ENCODE measurements around the gene CLDN7.
A peak's percentile ranks its signal among the peaks of the same experiment; 100 is the strongest.

The CLDN7 gene

GRCh38 chr17:7262192-7262934, at the start of gene CLDN7:
TSS of gene CLDN7 (minus strand) at chr17:7262478. CDS start at chr17:7262043, 435 bp downstream.
- peak within 1 kb of the TSS; percentile 32 to 52 for H3K4me3 ChIP-seq
- H3K9me3 ChIP-seq = no peaks in the 10 kb centered on the region
- peaks cover 6 to 65% of the 10 kb centered on the region in 2 donors for H3K27me3 ChIP-seq
- no peak within 1 kb of the TSS for H3K27ac ChIP-seq
- DNase-seq = no peak
- TF ChIP-seq, protein P1, sequence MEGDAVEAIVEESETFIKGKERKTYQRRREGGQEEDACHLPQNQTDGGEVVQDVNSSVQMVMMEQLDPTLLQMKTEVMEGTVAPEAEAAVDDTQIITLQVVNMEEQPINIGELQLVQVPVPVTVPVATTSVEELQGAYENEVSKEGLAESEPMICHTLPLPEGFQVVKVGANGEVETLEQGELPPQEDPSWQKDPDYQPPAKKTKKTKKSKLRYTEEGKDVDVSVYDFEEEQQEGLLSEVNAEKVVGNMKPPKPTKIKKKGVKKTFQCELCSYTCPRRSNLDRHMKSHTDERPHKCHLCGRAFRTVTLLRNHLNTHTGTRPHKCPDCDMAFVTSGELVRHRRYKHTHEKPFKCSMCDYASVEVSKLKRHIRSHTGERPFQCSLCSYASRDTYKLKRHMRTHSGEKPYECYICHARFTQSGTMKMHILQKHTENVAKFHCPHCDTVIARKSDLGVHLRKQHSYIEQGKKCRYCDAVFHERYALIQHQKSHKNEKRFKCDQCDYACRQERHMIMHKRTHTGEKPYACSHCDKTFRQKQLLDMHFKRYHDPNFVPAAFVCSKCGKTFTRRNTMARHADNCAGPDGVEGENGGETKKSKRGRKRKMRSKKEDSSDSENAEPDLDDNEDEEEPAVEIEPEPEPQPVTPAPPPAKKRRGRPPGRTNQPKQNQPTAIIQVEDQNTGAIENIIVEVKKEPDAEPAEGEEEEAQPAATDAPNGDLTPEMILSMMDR (IDR thresholded peaks at IDR 0.05) = no peak
- intact Hi-C loops (cut with DNase I; ENCODE audit: low total_unique reads) = loop anchor here (5.0 kb wide), 1 partner anchor 40 kb away; no protein-coding TSS in a partner anchor
- peaks cover 9 to 29% (median 23%) of the 10 kb centered on the region in 3 donors for H3K36me3 ChIP-seq
- H3K4me1 ChIP-seq = peaks cover 0 to 38% (median 21%) of the 10 kb centered on the region in 4 donors

DNA sequence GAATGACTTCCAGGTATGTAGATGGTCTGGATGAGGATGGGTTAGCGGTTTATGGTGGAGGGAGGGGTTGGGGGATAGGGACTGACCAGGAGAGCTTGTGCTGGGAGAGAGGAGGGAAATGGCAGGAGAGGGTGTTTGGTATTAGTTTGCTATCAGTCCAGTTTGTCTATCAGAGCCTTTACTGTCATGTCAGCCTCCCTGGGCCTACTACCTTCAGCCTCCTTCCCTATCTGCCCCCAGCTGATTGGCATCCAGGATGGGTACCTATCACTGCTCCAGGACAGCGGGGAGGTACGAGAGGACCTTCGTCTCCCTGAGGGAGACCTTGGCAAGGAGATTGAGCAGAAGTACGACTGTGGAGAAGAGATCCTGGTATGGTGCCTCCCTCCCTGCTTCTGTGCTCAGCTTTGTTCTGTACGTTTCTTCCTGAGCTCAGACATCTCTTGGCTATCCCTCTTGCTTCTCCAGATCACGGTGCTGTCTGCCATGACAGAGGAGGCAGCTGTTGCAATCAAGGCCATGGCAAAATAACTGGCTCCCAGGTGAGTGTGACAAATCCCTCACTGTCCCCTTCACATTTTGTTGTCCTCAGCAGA, 48.9 kb upstream of the CLDN7 start:
- peaks cover 41 to 52% (median 47%) of the 10 kb centered on the region in 3 donors for H3K36me3 ChIP-seq
- no peak overlapping the region for H3K27ac ChIP-seq
- no peak for DNase-seq
- TF ChIP-seq, protein P1 (IDR thresholded peaks at IDR 0.05) = no peak
- H3K9me3 ChIP-seq = no peaks in the 10 kb centered on the region
- H3K4me3 ChIP-seq = no peak overlapping the region
- intact Hi-C loops (cut with DNase I; ENCODE audit: low total_unique reads) = no loop called here
- H3K4me1 ChIP-seq = peaks cover 0 to 63% (median 51%) of the 10 kb centered on the region in 4 donors
- no peaks in the 10 kb centered on the region for H3K27me3 ChIP-seq

DNA sequence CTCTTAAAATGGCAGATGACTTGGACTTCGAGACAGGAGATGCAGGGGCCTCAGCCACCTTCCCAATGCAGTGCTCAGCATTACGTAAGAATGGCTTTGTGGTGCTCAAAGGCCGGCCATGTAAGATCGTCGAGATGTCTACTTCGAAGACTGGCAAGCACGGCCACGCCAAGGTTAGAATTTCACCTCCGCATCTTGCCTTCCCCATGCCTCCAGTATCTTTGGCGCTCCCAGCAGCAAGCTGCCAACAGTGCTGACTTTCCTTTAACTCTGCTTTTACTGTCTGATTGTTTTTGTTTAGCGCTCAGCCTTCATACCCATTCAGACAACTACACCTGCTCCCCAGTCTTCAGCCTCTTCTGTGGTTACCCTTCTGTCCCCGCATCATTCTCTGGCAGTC, 47.4 kb upstream of the CLDN7 start:
- H3K36me3 ChIP-seq = peaks cover 41 to 52% (median 47%) of the 10 kb centered on the region in 3 donors
- no peaks in the 10 kb centered on the region for H3K27me3 ChIP-seq
- H3K4me3 ChIP-seq = peak overlapping the region in 1 of 2 donors; percentile 98
- DNase-seq = no peak
- peak overlapping the region in 1 of 2 donors; percentile 95 for H3K27ac ChIP-seq
- peaks cover 0 to 56% (median 45%) of the 10 kb centered on the region in 4 donors for H3K4me1 ChIP-seq
- no peaks in the 10 kb centered on the region for H3K9me3 ChIP-seq
- TF ChIP-seq, protein P1 (IDR thresholded peaks at IDR 0.05) = no peak
- intact Hi-C loops (cut with DNase I; ENCODE audit: low total_unique reads) = no loop called here

DNA sequence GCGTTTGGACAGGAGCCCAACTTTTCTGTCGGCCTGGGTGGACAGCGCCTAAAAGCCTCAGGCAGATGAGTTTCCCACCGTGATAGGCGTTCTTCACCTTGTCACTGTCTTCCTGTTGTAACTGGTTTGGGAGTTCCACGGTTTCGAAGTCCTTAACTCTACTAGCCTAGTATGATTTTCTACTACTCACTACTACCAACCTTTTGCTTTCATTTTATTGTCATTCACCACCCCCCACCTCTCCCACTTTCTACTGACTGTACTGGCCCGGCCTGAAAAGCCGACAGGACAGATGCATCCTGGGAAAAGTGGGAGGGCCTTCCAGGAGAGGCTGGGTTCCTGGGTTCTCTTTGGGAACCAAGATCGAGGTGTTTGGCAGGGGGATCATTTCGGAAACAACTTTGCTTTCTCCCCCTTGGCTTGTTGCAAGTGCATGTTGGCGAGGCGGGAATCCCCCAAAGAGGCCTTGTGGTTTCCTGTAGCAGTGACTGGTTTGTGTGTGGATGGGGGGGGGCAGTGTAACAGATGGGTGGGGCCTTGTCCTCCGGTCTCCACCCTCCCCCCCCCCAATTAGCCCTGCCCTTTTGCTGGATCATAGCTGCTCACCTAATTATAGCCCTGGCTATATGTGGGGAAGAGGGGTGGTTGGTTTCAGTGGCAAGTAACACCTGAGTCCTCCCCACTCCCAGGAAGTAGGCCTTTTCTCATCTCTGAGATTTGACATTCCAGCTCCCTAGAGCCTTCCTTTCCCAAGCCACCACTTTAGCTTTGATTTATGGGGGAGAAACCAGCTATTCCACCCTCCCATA, 46.6 kb upstream of the CLDN7 start:
- Histone ChIP-seq H3K4me3 (peak overlapping the region; percentile 91 to 98), H3K9me3 (no peaks in the 10 kb centered on the region), H3K4me1 (peaks cover 0 to 48% (median 37%) of the 10 kb centered on the region in 4 donors), H3K36me3 (peaks cover 39 to 47% (median 43%) of the 10 kb centered on the region in 3 donors), H3K27me3 (no peaks in the 10 kb centered on the region), H3K27ac (peak overlapping the region; percentile 95 to 99)
- intact Hi-C loops (cut with DNase I; ENCODE audit: low total_unique reads) = no loop called here
- DNase-seq = peak; percentile 80 to 87
- TF ChIP-seq, protein P1 (IDR thresholded peaks at IDR 0.05) = no peak

All from tibial artery (tissue), 4 donors.